ENCODE results near the gene GALNT9.
"Not testable (repeated sequence)": the region's sequence is repeated elsewhere in the genome, so short reads cannot be mapped to it uniquely, and the experiment has no call there.

The GALNT9 gene

GRCh38 chr12:132263451-132264049 lies 65.8 kb downstream of the GALNT9 start:
- DNase-seq, result no peak

DNA sequence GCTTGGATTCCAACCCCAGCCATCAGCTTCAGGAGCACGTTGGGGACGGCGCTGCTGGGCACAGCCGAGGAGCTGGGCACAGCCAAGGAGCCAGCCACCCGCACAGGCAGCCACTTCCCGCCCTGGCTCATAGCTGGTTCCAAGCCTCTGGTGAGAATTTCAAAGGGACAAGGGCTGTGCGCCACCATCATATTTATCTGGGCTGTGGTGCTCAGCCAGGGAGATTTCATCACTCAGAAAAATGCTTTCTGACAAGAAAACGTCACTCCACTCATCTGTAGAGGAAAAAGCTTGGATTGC lies 66.4 kb downstream of the GALNT9 start:
- no peak for DNase-seq

- DNase-seq, result no peak
These were observed 66.9 kb downstream of the GALNT9 start for GRCh38 chr12:132262256-132263060.

- DNase-seq, result no peak
These were observed 67.9 kb downstream of the GALNT9 start for GRCh38 chr12:132261328-132262138.

- no peak for DNase-seq
These were observed 68.7 kb downstream of the GALNT9 start for GRCh38 chr12:132260721-132261120.

DNA sequence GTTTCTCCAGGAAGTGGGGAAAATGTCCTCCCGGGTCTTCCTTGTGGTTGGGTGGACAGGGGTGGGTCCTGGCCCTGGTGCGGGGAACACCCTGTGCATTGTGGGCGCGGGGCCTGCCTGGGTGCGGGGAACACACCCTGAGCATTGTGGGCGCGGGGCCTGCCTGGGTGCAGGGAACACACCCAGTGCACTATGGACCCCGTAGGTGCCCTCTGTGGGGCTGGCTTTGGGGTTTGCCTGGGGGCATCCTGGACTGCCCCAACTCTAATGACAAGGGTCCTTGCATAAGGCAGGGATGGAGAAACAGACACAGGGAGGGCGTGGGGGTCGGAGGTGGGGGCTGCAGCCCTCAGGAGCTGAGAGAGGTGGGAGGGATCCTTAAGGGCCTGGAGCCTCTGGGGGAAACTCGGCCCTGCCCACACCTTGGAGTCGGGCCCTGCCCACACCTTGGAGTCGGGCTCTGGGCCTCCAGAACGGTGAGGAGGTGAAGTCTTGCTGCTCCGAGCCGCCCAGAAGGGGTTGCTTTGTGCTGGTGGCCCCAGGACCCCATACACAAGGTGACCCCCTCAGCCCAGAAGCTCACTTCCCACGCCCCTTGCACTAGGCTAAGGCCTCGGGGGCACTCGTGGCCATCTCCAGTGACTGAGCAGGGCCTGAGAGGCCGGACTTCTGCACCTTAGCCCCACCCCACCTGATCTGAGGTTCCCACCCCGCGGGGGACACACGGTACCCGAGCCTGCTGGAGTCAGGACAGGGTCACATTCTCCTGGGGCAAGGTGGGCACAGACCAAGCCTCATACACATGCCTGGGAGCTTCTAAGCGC lies 69.3 kb downstream of the GALNT9 start:
- DNase-seq, result no peak

DNA sequence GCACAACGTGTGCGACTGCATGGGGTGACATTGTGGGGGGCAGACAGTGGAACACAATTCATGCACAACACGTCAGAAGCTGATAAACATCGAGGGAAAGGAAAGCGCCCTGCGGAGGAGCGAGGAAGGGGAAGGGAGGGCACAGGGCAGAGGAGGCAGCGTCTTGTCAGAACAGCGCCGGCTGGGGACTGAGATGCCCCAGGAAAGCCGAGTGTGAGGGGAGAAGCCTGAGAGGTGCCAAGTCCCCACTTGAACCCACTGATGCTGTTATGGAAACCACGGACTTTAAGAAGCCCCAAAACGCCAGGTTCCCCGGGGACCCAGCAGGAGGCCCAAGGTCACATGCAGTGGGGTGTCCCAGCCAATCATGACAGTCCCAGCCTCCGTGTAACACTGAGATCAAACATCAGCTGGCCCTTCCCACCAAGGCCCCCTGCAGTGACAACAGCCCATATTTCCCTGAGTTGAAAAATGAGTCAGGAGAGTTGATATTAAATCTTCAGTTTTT lies 70.0 kb downstream of the GALNT9 start:
- DNase-seq, result no peak

- no peak for DNase-seq
These were observed 70.8 kb downstream of the GALNT9 start for GRCh38 chr12:132258543-132258942.

DNA sequence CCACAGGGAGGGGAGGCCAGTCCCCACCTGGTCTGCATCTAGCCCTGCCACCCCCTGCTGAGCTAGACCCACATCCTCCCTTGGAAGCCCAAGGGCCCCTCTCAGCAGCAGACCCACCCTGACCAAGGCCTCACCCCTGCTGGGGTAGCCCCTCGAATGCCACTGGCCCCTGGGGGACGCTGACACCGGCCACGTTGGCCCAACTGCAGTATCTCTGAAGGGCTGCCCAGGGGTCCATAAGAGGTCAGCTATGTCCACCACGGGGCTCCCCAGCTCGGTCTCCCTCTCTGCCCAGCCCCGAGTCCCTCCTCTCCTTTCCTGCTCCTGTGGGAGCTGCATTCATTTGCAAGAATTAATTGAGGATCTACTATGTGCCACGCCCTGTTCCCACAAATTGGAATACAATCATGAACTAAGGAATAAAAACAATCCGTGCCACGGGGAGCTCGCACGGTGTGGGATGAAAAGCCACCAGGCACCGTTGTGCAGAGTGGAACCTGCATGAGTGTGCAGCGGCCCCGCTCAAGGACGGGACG lies 71.4 kb downstream of the GALNT9 start:
- no peak for DNase-seq

DNA sequence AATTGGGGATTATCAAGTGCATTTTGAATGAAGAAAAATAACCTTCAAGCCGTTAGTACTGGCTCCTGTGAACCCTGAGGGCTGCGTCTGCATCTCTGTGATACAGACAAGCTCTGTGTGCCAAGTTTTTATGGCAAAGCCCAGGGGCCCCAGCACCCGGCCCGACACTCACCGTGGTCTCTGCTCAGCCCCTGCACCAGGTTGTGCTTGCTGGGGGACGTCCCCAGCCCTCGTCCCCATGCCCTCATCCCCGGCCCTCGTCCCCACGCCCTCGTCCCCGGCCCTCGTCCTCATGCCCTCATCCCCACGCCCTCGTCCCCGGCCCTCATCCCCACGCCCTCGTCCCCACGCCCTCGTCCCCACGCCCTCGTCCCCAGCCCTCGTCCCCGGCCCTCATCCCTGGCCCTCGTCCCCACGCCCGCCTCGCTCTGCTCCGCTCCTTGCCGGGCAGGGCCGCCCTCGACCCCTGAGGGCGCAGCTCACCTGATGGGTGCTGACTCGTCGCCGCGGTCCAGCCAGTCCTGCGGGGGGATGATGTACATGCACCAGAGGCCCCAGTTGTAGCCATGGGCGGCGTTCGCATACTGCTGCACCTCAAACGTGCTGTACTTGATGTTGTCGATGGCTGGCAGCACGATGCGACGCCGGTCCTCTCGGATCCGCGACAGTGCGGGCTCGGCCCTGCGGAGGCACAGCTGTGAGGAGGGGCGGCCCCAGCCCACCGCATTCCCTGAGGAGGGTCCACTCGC lies 72.0 kb downstream of the GALNT9 start:
- no peak for DNase-seq

- no peak for DNase-seq
These were observed 72.7 kb downstream of the GALNT9 start for GRCh38 chr12:132256646-132257045.

- DNase-seq, result no peak
These were observed 73.7 kb downstream of the GALNT9 start for GRCh38 chr12:132255642-132256041.

- no peak for DNase-seq
These were observed 75.5 kb downstream of the GALNT9 start for GRCh38 chr12:132253698-132254480.

- DNase-seq, result not testable (repeated sequence)
These were observed 76.4 kb downstream of the GALNT9 start for GRCh38 chr12:132252981-132253380.

DNA sequence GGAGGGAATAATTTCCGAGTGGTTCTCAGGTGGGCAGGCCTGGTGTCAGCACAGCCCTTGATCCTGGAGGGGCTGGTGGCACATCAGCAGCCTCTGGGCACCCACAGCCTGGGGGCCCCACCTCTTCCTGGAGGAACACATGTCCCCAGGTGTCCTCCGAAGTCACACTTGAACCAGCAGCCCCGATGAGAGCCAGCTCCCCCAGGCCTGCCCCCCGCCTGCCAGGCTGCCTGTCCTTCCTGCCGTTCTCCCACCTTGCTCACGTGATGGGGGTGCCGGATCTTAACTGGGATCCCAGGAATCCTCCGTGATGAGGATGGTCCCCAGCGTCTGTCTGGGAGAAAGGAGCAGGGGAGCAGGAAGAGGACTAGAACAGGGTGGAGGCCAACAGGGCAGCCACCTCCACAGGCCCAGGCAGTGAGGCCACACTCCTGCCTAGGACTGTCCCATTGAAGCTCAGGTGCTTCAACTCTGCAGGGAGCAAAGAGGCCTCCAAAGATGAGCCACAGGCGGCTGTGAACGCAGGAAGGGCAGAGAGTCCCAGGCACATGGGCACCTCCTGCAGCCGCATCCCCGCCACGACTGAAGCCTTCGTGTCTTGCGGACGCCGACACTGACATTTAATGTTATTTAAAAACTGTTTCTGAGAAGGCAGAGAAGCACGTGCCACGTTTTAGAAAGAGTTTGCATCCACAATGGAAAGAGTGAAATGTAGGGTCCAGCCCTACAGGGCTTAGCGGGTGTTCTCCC lies 77.5 kb downstream of the GALNT9 start:
- no peak for DNase-seq

DNA sequence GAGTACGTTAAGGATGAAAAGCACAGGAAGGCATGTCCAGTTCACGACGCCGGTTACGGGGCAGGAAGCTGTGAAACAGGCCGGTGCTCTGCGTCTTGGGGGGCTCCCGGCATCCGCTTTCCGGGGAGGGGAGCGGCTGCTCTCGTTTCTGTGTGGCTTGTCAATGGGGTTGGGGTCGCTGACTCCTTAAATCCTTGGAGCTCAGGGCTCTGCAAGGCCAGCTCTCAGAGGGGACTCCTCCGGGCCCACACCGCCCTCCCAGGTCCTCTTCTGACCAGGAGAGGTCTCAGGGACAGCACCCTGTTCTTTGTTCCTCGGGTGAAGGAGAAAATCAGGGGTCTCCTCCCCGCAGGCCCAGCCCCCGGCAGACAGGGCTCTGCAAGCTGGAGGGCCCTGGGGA lies 78.1 kb downstream of the GALNT9 start:
- DNase-seq, result no peak

DNA sequence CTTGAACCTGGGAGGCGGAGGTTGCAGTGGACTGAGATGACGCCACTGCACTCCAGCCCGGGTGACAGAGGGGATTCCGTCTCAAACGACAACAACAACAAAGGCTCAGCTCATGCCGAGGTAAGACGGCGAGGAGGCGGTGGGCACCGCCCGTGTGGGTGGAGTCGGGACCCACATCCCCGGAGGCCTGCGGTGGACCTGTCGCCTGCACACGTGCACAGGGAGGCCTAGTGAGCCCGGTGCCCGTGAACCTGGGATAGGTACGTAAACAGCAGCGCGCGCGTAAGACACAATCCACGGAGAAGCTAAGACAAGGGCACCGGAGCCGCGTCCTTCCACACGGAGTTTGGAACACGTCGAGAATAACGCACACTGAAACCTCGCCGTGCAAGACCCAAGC lies 78.7 kb downstream of the GALNT9 start:
- DNase-seq, result no peak

DNA sequence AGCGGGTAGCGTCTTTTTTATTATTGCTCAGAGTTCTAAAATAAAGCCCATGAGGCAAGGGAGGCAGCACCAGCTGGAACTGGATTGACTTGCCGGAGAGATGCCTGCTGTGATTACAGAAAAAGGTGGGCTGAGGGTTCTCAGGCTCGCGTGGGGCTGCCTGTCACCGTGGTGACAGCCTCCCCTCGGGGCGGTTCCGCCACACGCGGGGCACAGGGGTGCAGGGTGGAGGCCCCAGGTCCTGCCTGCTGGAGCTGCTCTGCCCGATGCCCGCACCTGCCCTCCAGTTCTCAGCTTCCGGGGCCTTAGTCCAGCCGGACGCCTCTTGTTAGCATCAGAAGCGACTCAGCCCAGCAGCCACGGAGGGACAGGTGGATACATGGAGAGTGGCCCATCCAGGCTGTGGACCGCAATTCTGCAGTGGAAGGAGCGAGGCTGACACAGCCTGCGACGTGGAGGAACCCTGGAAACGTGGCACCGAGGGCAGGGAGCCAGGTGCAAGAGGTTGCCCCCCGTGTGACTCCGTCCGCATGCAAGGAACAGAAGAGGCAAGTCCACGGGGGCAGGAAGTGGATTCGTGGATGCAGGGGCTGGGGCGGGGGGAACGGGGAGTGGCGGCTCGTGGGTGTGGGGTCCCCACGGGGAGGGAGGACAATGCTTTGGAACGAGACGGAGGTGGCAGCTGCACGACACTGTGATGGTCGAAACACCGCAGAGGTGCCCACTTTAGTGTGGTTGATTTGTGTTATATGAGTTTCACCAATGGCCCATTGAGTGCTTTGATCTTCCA lies 79.5 kb downstream of the GALNT9 start:
- no peak for DNase-seq

DNA sequence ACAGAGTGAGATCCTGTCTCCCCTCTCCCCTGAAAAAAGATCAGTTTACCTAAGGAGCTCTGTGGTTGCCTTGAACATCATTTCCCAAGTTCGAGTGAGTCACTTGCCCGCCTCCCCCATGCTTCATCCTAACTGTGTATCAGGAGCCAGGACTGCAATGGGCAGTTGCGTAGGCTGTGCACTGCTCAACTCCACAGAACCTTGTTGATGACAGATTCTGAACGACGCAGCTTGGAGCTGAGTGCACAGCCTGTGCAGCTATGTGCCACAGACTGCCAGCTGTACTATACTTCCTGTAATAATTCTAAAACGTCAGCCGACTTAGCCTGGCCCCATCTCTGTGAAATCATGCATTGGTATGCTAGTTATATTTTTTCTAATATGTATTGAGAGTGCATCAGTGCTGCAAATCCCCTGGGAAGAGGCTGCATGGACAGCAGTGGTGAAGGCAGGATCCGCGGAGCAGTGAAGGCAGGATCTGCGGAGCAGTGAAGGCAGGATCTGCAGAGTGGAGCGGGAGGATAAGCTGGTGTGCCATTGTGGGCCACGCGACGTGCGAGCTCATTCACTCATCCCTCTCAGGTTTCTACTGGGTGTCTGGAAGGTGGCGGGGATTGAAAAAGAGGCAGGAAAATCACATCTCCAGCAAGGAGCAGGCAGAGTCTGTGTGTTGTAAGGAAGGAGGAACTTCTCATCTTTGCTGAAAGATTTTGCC lies 80.8 kb downstream of the GALNT9 start:
- DNase-seq, result no peak

Data from activated CD4-positive, CD25-positive, alpha-beta regulatory T cell treated with anti-CD3 and anti-CD28 coated beads, Interleukin-2, amount 50 U/mL, for 72 hours (primary cell).